MM.1S (cell line): ENCODE results near the gene IFNL2.

Source experiments
- EZH2phosphoT487 ChIP-seq: fragments of 300-600 bp; sonication (generic); IDR thresholded peaks from 2 replicates; pipeline ENCODE4 v1.6.1; 2018; ENCODE audit warnings: antibody characterized with exemption, low read length
- TF ChIP-seq, protein P1 (sequence below): fragments of 300-600 bp; sonication (generic); IDR thresholded peaks from 2 replicates; pipeline ENCODE4 v1.5.1; 2016; ENCODE audit warnings: antibody characterized with exemption, low read length, mixed read lengths

DNA sequence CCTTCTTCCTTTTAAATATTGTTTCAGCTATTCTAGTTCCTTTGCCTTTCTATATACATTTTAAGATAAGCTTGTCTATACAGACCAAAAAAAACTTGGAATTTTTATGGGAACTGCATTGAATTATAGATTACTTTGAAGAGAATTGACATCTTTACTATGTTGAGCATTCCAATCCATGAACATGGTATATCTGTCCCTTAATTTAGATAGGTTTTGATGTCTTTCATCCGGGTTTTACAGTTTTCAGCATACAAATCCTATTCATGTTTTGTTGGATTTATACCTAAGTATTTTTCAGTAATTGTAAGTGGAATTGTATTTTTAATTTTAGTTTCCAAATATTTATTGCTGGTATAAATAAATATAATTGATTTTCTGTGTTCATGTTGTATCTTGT is 15.8 kb downstream of the IFNL2 start:
- TF ChIP-seq, protein P1, sequence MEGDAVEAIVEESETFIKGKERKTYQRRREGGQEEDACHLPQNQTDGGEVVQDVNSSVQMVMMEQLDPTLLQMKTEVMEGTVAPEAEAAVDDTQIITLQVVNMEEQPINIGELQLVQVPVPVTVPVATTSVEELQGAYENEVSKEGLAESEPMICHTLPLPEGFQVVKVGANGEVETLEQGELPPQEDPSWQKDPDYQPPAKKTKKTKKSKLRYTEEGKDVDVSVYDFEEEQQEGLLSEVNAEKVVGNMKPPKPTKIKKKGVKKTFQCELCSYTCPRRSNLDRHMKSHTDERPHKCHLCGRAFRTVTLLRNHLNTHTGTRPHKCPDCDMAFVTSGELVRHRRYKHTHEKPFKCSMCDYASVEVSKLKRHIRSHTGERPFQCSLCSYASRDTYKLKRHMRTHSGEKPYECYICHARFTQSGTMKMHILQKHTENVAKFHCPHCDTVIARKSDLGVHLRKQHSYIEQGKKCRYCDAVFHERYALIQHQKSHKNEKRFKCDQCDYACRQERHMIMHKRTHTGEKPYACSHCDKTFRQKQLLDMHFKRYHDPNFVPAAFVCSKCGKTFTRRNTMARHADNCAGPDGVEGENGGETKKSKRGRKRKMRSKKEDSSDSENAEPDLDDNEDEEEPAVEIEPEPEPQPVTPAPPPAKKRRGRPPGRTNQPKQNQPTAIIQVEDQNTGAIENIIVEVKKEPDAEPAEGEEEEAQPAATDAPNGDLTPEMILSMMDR: no peak
- TF ChIP-seq EZH2phosphoT487: no peak
